Measurements from ENCODE around the gene LPAR6. TPM values are rescaled to one million over a fixed set of nuclear protein-coding genes. Genes with fewer than 3 reads are reported as not detected.
"Not testable (repeated sequence)": the region's sequence is repeated elsewhere in the genome, so short reads cannot be mapped to it uniquely, and the experiment has no call there.

The LPAR6 gene
- total RNA-seq, 1 donor from 2014 or later: 27.2 TPM

- DNase-seq (ENCODE audit: low spot score, unreplicated experiment): no peak
- TF ChIP-seq, protein P1, sequence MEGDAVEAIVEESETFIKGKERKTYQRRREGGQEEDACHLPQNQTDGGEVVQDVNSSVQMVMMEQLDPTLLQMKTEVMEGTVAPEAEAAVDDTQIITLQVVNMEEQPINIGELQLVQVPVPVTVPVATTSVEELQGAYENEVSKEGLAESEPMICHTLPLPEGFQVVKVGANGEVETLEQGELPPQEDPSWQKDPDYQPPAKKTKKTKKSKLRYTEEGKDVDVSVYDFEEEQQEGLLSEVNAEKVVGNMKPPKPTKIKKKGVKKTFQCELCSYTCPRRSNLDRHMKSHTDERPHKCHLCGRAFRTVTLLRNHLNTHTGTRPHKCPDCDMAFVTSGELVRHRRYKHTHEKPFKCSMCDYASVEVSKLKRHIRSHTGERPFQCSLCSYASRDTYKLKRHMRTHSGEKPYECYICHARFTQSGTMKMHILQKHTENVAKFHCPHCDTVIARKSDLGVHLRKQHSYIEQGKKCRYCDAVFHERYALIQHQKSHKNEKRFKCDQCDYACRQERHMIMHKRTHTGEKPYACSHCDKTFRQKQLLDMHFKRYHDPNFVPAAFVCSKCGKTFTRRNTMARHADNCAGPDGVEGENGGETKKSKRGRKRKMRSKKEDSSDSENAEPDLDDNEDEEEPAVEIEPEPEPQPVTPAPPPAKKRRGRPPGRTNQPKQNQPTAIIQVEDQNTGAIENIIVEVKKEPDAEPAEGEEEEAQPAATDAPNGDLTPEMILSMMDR (IDR thresholded peaks at IDR 0.05; ENCODE audit: unreplicated experiment): no peak
- Mint-ChIP-seq H3K4me1 (ENCODE audit: low read depth) (peaks cover 8% of the 10 kb centered on the region), H3K9me3 (ENCODE audit: low read depth) (no peaks in the 10 kb centered on the region), H3K4me3 (ENCODE audit: low read depth) (no peak overlapping the region), H3K27me3 (no peaks in the 10 kb centered on the region), H3K27ac (no peak overlapping the region), H3K36me3 (ENCODE audit: insufficient read depth) (peaks cover 4% of the 10 kb centered on the region)
Observed at GRCh38 chr13:48429036-48429435, 16.1 kb upstream of the LPAR6 start.

DNA sequence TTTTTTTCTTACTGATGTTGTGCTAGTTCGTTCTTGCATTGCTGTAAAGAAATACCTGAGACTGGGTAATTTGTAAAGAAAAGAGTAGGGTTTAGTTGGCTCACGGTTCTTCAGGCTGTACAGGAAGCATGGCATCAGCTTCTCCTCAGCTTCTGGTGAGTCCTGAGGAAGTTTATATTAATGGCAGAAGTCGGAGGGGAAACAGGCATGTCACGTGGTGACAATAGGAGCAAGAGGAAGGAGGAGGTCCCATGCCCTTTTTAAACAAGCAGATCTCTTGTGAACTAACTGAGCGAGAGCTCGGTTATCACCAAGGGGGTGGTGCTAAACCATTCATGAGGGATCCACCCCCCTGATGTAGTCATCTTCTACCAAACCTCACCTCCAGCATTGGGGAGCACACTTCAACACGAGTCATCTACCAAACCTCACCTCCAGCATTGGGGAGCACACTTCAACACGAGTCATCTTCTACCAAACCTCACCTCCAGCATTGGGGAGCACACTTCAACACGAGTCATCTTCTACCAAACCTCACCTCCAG, 13.9 kb upstream of the LPAR6 start:
- not testable (repeated sequence) for H3K27me3 Mint-ChIP-seq; H3K27ac Mint-ChIP-seq; H3K4me3 Mint-ChIP-seq (ENCODE audit: low read depth); H3K4me1 Mint-ChIP-seq (ENCODE audit: low read depth); H3K36me3 Mint-ChIP-seq (ENCODE audit: insufficient read depth); H3K9me3 Mint-ChIP-seq (ENCODE audit: low read depth); DNase-seq (ENCODE audit: low spot score, unreplicated experiment)

DNA sequence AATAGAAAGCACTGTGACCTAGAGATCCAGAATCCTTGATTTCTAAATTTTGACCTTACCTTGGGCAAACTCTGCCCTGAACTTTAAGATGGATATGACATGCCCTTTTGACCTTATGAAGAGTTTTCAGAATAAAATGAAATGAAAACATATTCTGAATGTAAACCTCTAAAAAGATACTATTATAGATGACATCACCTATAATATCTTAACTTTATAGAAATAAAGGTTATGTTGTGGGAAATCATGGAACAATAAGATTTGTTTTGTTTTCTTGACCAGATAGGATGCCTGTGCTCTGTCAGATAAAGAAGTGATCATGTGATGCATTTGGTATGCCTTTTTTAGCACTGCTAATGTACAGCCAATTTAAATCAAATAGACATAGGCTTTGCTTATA, 13.1 kb upstream of the LPAR6 start:
- Mint-ChIP-seq H3K36me3 (ENCODE audit: insufficient read depth) (peaks cover 6% of the 10 kb centered on the region), H3K27ac (no peak overlapping the region), H3K27me3 (no peaks in the 10 kb centered on the region), H3K4me3 (ENCODE audit: low read depth) (no peak overlapping the region), H3K4me1 (ENCODE audit: low read depth) (no peaks in the 10 kb centered on the region), H3K9me3 (ENCODE audit: low read depth) (peaks cover 4% of the 10 kb centered on the region)
- TF ChIP-seq, protein P1 (IDR thresholded peaks at IDR 0.05; ENCODE audit: unreplicated experiment): no peak
- DNase-seq (ENCODE audit: low spot score, unreplicated experiment): no peak

DNA sequence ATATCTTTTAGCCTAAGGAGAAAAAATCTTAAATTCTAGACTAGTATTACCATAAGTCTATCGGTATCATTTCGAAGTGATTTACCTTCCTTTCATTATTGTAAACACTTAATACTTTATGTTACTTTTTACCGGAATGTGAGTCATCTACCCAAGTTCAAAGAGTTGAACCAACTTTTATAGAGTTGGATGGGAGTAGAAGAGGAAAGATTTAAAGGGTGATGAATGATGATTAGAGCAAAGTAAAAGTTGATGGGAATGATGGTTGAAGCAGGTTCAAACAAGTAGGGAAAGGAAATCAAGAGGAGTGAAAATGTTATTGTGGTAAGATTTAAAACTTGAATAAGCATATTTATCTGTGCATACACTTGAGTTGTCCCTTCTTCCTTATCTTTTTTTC, 11.3 kb upstream of the LPAR6 start:
- TF ChIP-seq, protein P1 (IDR thresholded peaks at IDR 0.05; ENCODE audit: unreplicated experiment): no peak
- Mint-ChIP-seq H3K4me1 (ENCODE audit: low read depth) (no peaks in the 10 kb centered on the region), H3K36me3 (ENCODE audit: insufficient read depth) (peaks cover 20% of the 10 kb centered on the region), H3K4me3 (ENCODE audit: low read depth) (no peak overlapping the region), H3K9me3 (ENCODE audit: low read depth) (peaks cover 19% of the 10 kb centered on the region), H3K27me3 (no peaks in the 10 kb centered on the region), H3K27ac (no peak overlapping the region)
- DNase-seq (ENCODE audit: low spot score, unreplicated experiment): no peak

DNA sequence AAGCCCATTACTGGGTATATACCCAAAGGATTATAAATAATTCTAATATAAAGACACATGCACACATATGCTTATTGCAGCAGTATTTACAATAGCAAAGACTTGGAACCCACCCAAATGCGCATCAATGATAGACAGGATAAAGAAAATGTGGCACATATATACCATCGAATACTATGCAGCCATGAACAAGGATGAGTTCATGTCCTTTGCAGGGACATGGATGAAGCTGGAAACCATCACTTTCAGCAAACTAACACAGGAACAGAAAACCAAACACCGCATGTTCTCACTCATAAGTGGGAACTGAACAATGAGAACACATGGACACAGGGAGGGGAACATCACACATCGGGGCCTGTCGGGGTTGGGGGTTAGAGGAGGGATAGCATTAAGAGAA, 9.1 kb upstream of the LPAR6 start:
- Mint-ChIP-seq H3K9me3 (ENCODE audit: low read depth) (peaks cover 35% of the 10 kb centered on the region), H3K36me3 (ENCODE audit: insufficient read depth) (peaks cover 36% of the 10 kb centered on the region)
- not testable (repeated sequence) for H3K27ac Mint-ChIP-seq; H3K4me3 Mint-ChIP-seq (ENCODE audit: low read depth); H3K4me1 Mint-ChIP-seq (ENCODE audit: low read depth); DNase-seq (ENCODE audit: low spot score, unreplicated experiment); H3K27me3 Mint-ChIP-seq

DNA sequence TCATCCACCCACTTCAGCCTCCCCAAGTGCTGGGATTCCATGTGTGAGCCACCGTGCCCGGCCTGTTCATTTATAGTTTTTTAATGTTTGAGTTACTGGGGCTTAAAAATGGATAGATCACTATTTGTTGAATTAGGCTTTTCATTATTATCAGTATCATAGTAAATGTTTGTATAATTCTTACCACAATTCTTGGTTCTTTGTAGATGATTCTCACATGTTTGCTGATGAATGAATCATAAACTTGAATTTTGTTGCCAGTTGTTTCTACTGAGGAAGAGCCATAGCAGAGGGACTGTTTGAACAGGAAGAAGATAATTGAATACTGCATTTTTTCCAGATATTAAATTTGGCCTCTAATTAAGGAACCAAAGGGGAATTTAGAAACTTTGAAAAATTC, 2.6 kb upstream of the LPAR6 start:
- H3K36me3 Mint-ChIP-seq (ENCODE audit: insufficient read depth): peaks cover 38% of the 10 kb centered on the region
- H3K27ac Mint-ChIP-seq: no peak overlapping the region
- no peaks in the 10 kb centered on the region for H3K27me3 Mint-ChIP-seq
- peaks cover 9% of the 10 kb centered on the region for H3K4me1 Mint-ChIP-seq (ENCODE audit: low read depth)
- H3K4me3 Mint-ChIP-seq (ENCODE audit: low read depth): no peak overlapping the region
- TF ChIP-seq, protein P1 (IDR thresholded peaks at IDR 0.05; ENCODE audit: unreplicated experiment): no peak
- H3K9me3 Mint-ChIP-seq (ENCODE audit: low read depth): peaks cover 28% of the 10 kb centered on the region
- DNase-seq (ENCODE audit: low spot score, unreplicated experiment): no peak

Data from progenitor cell of endocrine pancreas (in vitro differentiated cells).